Uterus (tissue), 4 donors: ENCODE data around the gene MAP3K7CL. TPM values are rescaled to one million over a fixed set of nuclear protein-coding genes. Genes with fewer than 3 reads are reported as not detected.

Experiments
- DNase-seq, 2 donors: peaks; one replicate each; pipeline ENCODE4 v3.0.0-alpha.2; 2019 to 2020
- H3K27ac ChIP-seq, 2 donors: fragments of 200-600 bp; sonication (generic); 1 replicate in 1 of 2; 2 replicates in 1 of 2; pipeline ENCODE4 v1.5.1; 2016 to 2018
- H3K27me3 ChIP-seq, 2 donors: fragments of 200-600 bp; sonication (generic); one replicate each; pipeline ENCODE4 v1.5.1; 2018 to 2019; ENCODE audit warnings: control low read depth in 1 of 2
- H3K36me3 ChIP-seq, 2 donors: fragments of 200-600 bp; sonication (generic); one replicate each; pipeline ENCODE4 v1.5.1; 2019; ENCODE audit warnings: control low read depth in 1 of 2
- H3K4me1 ChIP-seq, 2 donors: fragments of 200-600 bp; sonication (generic); one replicate each; pipeline ENCODE4 v1.5.1; 2018 to 2019; ENCODE audit warnings: control low read depth in 1 of 2
- H3K4me3 ChIP-seq, 2 donors: fragments of 200-600 bp; sonication (generic); 1 replicate in 1 of 2; 2 replicates in 1 of 2; pipeline ENCODE4 v1.5.1; 2018 to 2019; ENCODE audit warnings: mild to moderate bottlenecking in 1 of 2
- H3K9me3 ChIP-seq, 2 donors: fragments of 200-600 bp; sonication (generic); one replicate each; pipeline ENCODE4 v1.5.1; 2019; ENCODE audit warnings: control low read depth in 1 of 2
- CTCF ChIP-seq, 4 experiments: fragments of 200-600 bp in 2 of 4; fragments of 450-650 bp in 2 of 4; sonication (generic) in 2 of 4; IDR thresholded peaks; one replicate each; pipeline ENCODE4 v1.5.1; 2016 to 2019; ENCODE audit warnings: antibody characterized with exemption in 4 of 4, mild to moderate bottlenecking in 2 of 4, moderate library complexity in 1 of 4
- POLR2A ChIP-seq, 2 donors: fragments of 450-650 bp; IDR thresholded peaks; one replicate each; pipeline ENCODE4 v1.6.1; 2016; ENCODE audit warnings: antibody characterized with exemption in 2 of 2, mild to moderate bottlenecking in 1 of 2, moderate library complexity in 1 of 2
- intact Hi-C: fragments of 100-400 bp; cut with DNase I; formaldehyde crosslinking; loops from one replicate; pipeline ENCODE4 v1.15.1; 2023; ENCODE audit warnings: low total_unique reads
- total RNA-seq, 4 donors: library from RNA; depleted of rRNA in 3 of 4; stranded (reverse); fragments of >200 nt in 3 of 4; gene quantifications; one replicate each; pipeline versions ENCODE4 v1.1.0 to v1.2.4, GENCODE V29; 2014 to 2023
- donor health status: DM: yes; HTN: yes; CAD: no.

MAP3K7CL gene
- total RNA-seq, 4 donors from 2014 or later = 2.3 to 7.3 (median 5.5) TPM

DNA sequence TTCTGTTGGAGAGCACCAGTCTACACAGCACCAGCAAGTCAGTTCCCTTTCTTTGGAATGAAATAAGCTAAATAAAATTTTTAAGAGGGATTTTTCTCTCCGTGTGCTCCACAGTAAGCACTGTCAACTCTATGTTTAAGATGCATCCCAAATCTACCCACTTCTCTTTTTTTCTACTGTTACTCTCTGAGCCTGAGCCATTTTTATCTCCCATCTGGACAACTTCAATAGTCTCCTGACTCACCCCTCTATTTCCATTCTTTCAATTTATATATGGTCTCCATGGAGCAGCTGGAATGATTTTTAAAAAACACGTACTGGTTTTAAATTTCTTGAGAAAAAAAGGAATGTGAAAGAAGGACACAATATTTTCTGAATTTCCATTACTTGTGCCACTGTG is 32.3 kb upstream of the MAP3K7CL start:
- H3K9me3 ChIP-seq = no peaks in the 10 kb centered on the region
- H3K4me3 ChIP-seq = no peak overlapping the region
- H3K4me1 ChIP-seq = no peaks in the 10 kb centered on the region
- intact Hi-C loops = no loop called here
- no peaks in the 10 kb centered on the region for H3K36me3 ChIP-seq
- no peaks in the 10 kb centered on the region for H3K27me3 ChIP-seq
- H3K27ac ChIP-seq = no peak overlapping the region
- TF ChIP-seq POLR2A (IDR thresholded peaks at IDR 0.05) (no peak), CTCF (IDR thresholded peaks at IDR 0.05) (no peak)
- DNase-seq = no peak

- Histone ChIP-seq H3K4me3 (no peak overlapping the region), H3K9me3 (no peaks in the 10 kb centered on the region), H3K36me3 (no peaks in the 10 kb centered on the region), H3K27me3 (no peaks in the 10 kb centered on the region), H3K4me1 (no peaks in the 10 kb centered on the region), H3K27ac (no peak overlapping the region)
- intact Hi-C loops = no loop called here
- TF ChIP-seq POLR2A (IDR thresholded peaks at IDR 0.05) (no peak), CTCF (IDR thresholded peaks at IDR 0.05) (no peak)
- no peak for DNase-seq
Measured at GRCh38 chr21:29102791-29103257, 27.6 kb upstream of the MAP3K7CL start.

DNA sequence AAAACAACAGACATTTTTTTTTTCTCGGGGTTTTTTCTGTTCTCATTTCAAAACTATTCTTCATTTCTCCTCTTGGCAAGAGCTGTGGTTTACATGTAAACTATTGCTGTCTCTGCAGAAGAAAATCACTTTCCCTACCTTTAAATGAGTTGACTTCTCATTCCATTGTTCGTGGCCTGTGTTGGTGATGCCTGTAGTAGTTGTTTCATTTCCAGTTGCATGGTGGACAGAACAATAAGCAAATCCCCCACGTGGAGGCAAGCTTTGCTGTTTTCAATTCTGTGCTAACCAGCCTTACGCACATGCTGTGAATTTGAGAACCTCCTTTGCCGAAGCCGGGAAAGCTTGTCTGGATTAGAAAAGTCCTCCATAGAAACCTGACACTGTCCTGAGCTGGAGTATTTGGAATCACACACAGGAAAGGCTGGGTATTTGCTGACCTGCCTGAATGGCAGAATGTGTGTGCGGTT is 26.2 kb upstream of the MAP3K7CL start:
- H3K27me3 ChIP-seq = no peaks in the 10 kb centered on the region
- intact Hi-C loops = no loop called here
- no peak for TF ChIP-seq CTCF (IDR thresholded peaks at IDR 0.05)
- no peak for TF ChIP-seq POLR2A (IDR thresholded peaks at IDR 0.05)
- no peak for DNase-seq
- H3K4me1 ChIP-seq = no peaks in the 10 kb centered on the region
- H3K36me3 ChIP-seq = no peaks in the 10 kb centered on the region
- H3K27ac ChIP-seq = no peak overlapping the region
- no peaks in the 10 kb centered on the region for H3K9me3 ChIP-seq
- no peak overlapping the region for H3K4me3 ChIP-seq

GRCh38 chr21:29105218-29105617 is 25.2 kb upstream of the MAP3K7CL start:
- no peaks in the 10 kb centered on the region for H3K36me3 ChIP-seq
- intact Hi-C loops = no loop called here
- no peak for DNase-seq
- no peak overlapping the region for H3K27ac ChIP-seq
- no peaks in the 10 kb centered on the region for H3K27me3 ChIP-seq
- TF ChIP-seq CTCF (IDR thresholded peaks at IDR 0.05) = no peak
- TF ChIP-seq POLR2A (IDR thresholded peaks at IDR 0.05) = no peak
- no peaks in the 10 kb centered on the region for H3K4me1 ChIP-seq
- H3K4me3 ChIP-seq = no peak overlapping the region
- H3K9me3 ChIP-seq = no peaks in the 10 kb centered on the region

GRCh38 chr21:29114765-29115500 is 15.5 kb upstream of the MAP3K7CL start:
- TF ChIP-seq POLR2A (IDR thresholded peaks at IDR 0.05) (no peak), CTCF (IDR thresholded peaks at IDR 0.05) (no peak)
- no peaks in the 10 kb centered on the region for H3K4me1 ChIP-seq
- H3K27ac ChIP-seq = no peak overlapping the region
- no peaks in the 10 kb centered on the region for H3K36me3 ChIP-seq
- intact Hi-C loops = no loop called here
- no peaks in the 10 kb centered on the region for H3K9me3 ChIP-seq
- no peak overlapping the region for H3K4me3 ChIP-seq
- DNase-seq = no peak
- H3K27me3 ChIP-seq = no peaks in the 10 kb centered on the region
